Endothelial cell of umbilical vein (primary cell): Measurements from ENCODE around the gene FEN1. TPM values are rescaled to one million over a fixed set of nuclear protein-coding genes. Genes with fewer than 3 reads are reported as not detected.

ENCODE experiments used
- BruUV-seq: library from RNA; stranded (reverse); fragments of 400-500 nt; replicated peaks from 2 replicates; lab custom pipeline; 2021; lab: Mats Ljungman, UMichigan
- CTCF ChIA-PET: fragments of 300-600, 350-600 bp; sonication (Branson Sonifier 250); formaldehyde crosslinking; loops from one replicate; lab custom pipeline; 2021; ENCODE audit warnings: antibody characterized with exemption, inconsistent platforms; lab: Charles Lee
- POLR2A ChIA-PET: fragments of 300-600, 350-600 bp; sonication (Branson Sonifier 250); formaldehyde crosslinking; loops from one replicate; lab custom pipeline; 2021; ENCODE audit warnings: antibody characterized with exemption, inconsistent platforms; lab: Charles Lee
- DNase-seq: peaks from one replicate; pipeline ENCODE4 v3.0.0-alpha.2; 2011; ENCODE audit warnings: low read depth, low spot score
- FAIRE-seq: peaks from 2 replicates; lab custom pipeline; 2011; peaks lifted over from hg19 to GRCh38; lab: Jason Lieb, UNC
- H2AFZ ChIP-seq: 2 replicates; pipeline ENCODE4 v1.6.0; 2012; ENCODE audit warnings: low read depth, low read length, control low read depth, inconsistent platforms
- H3K27ac ChIP-seq: 2 replicates; pipeline ENCODE4 v1.5.1; 2011; ENCODE audit warnings: low read depth, mild to moderate bottlenecking, control low read depth, low read length, moderate library complexity; ENCODE audit not compliant: insufficient read depth
- H3K27me3 ChIP-seq, 2 experiments: 2 replicates each; pipeline versions ENCODE4 v1.6.0 to v1.6.1; 2011; ENCODE audit warnings: low read length in 2 of 2, mixed read lengths in 1 of 2; ENCODE audit not compliant: control insufficient read depth in 2 of 2, insufficient read depth in 2 of 2
- H3K36me3 ChIP-seq, 2 experiments: 2 replicates in 1 of 2; 3 replicates in 1 of 2; pipeline ENCODE4 v1.5.1; 2011; ENCODE audit warnings: low read length in 2 of 2, mild to moderate bottlenecking in 1 of 2, moderate library complexity in 1 of 2; ENCODE audit not compliant: control insufficient read depth in 2 of 2, insufficient read depth in 2 of 2; ENCODE audit errors: extremely low read depth in 1 of 2
- H3K4me1 ChIP-seq: 3 replicates; pipeline ENCODE4 v1.5.1; 2011; ENCODE audit warnings: mild to moderate bottlenecking, low read length; ENCODE audit not compliant: control insufficient read depth, insufficient read depth; ENCODE audit errors: extremely low read depth
- H3K4me2 ChIP-seq: 2 replicates; pipeline ENCODE4 v1.6.1; 2011; ENCODE audit warnings: low read length, control low read depth, mixed read lengths; ENCODE audit not compliant: insufficient read depth
- H3K4me3 ChIP-seq, 3 experiments: fragments of 200-600 bp in 1 of 3; sonication (generic), shearing (Covaris generic) in 1 of 3; replicated peaks in 1 of 3; 2 replicates each; pipeline ENCODE4 v1.5.1; 2011 to 2016; ENCODE audit warnings: control low read depth in 3 of 3, low read length in 3 of 3, mild to moderate bottlenecking in 2 of 3, inconsistent platforms in 1 of 3, low read depth in 1 of 3, moderate library complexity in 1 of 3; ENCODE audit not compliant: insufficient read depth in 1 of 3
- H3K79me2 ChIP-seq: 2 replicates; pipeline ENCODE4 v1.6.0; 2012; ENCODE audit warnings: low read length, inconsistent platforms; ENCODE audit not compliant: control insufficient read depth, insufficient read depth
- H3K9ac ChIP-seq: replicated peaks from 2 replicates; pipeline ENCODE3; 2011; ENCODE audit warnings: low read length, control low read depth; ENCODE audit not compliant: insufficient read depth; ENCODE audit errors: extremely low read depth
- H3K9me1 ChIP-seq: replicated peaks from 3 replicates; pipeline ENCODE4 v1.6.0; 2011; ENCODE audit warnings: mild to moderate bottlenecking, low read length; ENCODE audit not compliant: control insufficient read depth, insufficient read depth; ENCODE audit errors: extremely low read depth
- H3K9me3 ChIP-seq: replicated peaks from 2 replicates; pipeline ENCODE4 v1.5.1; 2012; ENCODE audit warnings: low read length, inconsistent platforms; ENCODE audit not compliant: control insufficient read depth, insufficient read depth
- H4K20me1 ChIP-seq: replicated peaks from 2 replicates; pipeline ENCODE3; 2011; ENCODE audit warnings: mild to moderate bottlenecking, low read length; ENCODE audit not compliant: control insufficient read depth, insufficient read depth; ENCODE audit errors: extremely low read depth
- EZH2 ChIP-seq: IDR thresholded peaks from 2 replicates; pipeline ENCODE4 v1.6.1; 2012; ENCODE audit warnings: borderline replicate concordance, low read depth, mild to moderate bottlenecking, moderate library complexity, low read length, inconsistent platforms; ENCODE audit not compliant: severe bottlenecking
- FOS ChIP-seq: IDR thresholded peaks from 2 replicates; pipeline ENCODE4 v1.6.1; 2011; ENCODE audit warnings: mild to moderate bottlenecking, low read length, moderate library complexity, borderline replicate concordance; ENCODE audit not compliant: insufficient read depth
- GATA2 ChIP-seq: IDR thresholded peaks from 2 replicates; pipeline ENCODE4 v1.7.0; 2011; ENCODE audit warnings: low read depth, mild to moderate bottlenecking, moderate library complexity, mixed read lengths, low read length; ENCODE audit not compliant: insufficient read length, insufficient read depth
- JUN ChIP-seq: IDR thresholded peaks from 2 replicates; pipeline ENCODE4 v1.6.1; 2011; ENCODE audit warnings: borderline replicate concordance, low read depth; ENCODE audit not compliant: insufficient read length, insufficient read depth
- MYC ChIP-seq: IDR thresholded peaks from one replicate; pipeline ENCODE4 v1.6.1; 2011; ENCODE audit warnings: mild to moderate bottlenecking, low read depth, low read length
- POLR2A ChIP-seq: IDR thresholded peaks from 2 replicates; pipeline ENCODE4 v1.6.1; 2012; ENCODE audit warnings: low read depth, mild to moderate bottlenecking, control low read depth, low read length
- POLR2AphosphoS5 ChIP-seq: IDR thresholded peaks from 2 replicates; pipeline ENCODE4 v1.6.1; 2012; ENCODE audit warnings: low read depth, mild to moderate bottlenecking, control low read depth, low read length, moderate library complexity; ENCODE audit not compliant: insufficient read depth
- dilution Hi-C: fragments of 300-500 bp; cut with MboI; formaldehyde crosslinking; loops from one replicate; pipeline ENCODE4 v1.15.0; 2019; ENCODE audit warnings: low sequenced_read_pairs; ENCODE audit not compliant: extremely low pct_ligation_motif_present
- intact Hi-C: fragments of 100-400 bp; cut with micrococcal nuclease; formaldehyde crosslinking; loops from one replicate; pipeline ENCODE4 v1.10.0; 2022
- polyA plus RNA-seq, 4 experiments: library from polyadenylated mRNA; depleted of rRNA in 3 of 4; stranded (reverse) in 3 of 4; unstranded in 1 of 4; fragments of >200 nt; gene quantifications; 2 replicates each; pipeline versions ENCODE4 v1.2.1 to v1.2.3, GENCODE V29; 2011 to 2012; ENCODE audit warnings: missing spikeins in 1 of 4
- total RNA-seq: library from RNA; stranded (reverse); gene quantifications from 2 replicates; pipeline ENCODE4 v1.2.3, GENCODE V29; 2021
- TF ChIP-seq, protein P1 (sequence below), 2 donors: IDR thresholded peaks; 1 replicate in 1 of 2; 2 replicates in 1 of 2; pipeline ENCODE4 v1.5.1; 2011; ENCODE audit warnings: low read length in 2 of 2, mild to moderate bottlenecking in 2 of 2, moderate library complexity in 2 of 2, control low read depth in 1 of 2, inconsistent platforms in 1 of 2, low read depth in 1 of 2; ENCODE audit not compliant: insufficient read depth in 1 of 2; ENCODE audit errors: extremely low read depth in 1 of 2
- TF ChIP-seq, protein P2 (sequence below): IDR thresholded peaks from 2 replicates; pipeline ENCODE4 v1.6.1; 2011; ENCODE audit not compliant: insufficient read depth, insufficient read length

Gene FEN1
- total and polyA plus RNA-seq, 2 donors (not counting 3 experiments of a cell fraction or from before 2014, with no cell fraction given): 29.3 to 60.5 TPM

DNA sequence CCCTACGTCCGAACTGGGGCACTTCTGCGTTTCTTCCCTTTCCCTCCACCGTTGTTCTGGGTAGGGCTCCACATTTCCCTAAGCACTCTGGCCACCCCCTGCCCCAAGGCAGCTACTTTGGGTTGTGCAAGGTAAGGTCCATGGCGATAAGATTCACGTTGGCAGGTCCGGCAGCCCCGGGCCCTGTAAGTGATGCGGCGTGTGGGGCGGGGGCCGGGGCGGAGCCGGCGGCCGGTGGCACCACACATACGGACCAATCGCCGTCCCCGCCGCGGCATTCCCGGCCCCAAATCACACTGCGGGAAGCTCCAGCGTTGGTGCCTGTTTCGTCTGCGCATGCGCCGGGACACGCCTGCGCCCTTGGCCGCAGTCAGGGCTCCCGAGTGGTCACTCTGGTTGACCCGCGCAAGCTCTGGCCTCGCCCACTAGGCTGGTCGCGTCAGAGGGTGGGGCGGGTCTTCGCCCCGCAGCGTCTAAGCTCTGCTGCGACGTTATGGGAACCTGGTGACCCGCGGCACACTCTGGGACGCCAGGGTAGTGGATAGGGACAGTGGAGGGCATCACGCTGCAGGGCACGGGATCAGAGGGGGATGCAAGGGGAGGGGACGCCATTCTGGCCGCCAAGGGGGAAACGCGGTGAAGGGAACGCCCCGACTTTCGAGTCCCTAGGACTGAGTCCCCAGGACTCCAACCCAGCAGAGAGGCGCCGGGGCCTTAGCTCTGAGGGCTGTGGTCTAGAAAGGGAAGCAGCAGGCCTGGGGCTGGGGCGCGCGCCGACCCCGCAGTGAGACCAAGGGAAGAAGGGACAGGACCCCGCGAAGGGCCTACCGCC, 22.5 kb downstream of the FEN1 start:
- POLR2A ChIA-PET: interaction anchor here (0.8 to 5.0 kb wide), 6 partner anchors 14 to 724 kb away, joined by 3 to 36 read pairs (median 8); partner anchors contain the start of genes FADS2, FEN1 and TMEM258
- no peaks in the 10 kb centered on the region for H3K9me1 ChIP-seq
- BruUV-seq: TSS peak; percentile 36
- H3K4me1 ChIP-seq: peaks cover 16% of the 10 kb centered on the region
- H3K27me3 ChIP-seq: no peaks in the 10 kb centered on the region
- DNase-seq (peak; percentile 99), FAIRE-seq (peak; percentile 97)
- H3K4me2 ChIP-seq: peak overlapping the region; percentile 70
- H3K9me3 ChIP-seq: no peaks in the 10 kb centered on the region
- peak overlapping the region; percentile 91 for H3K9ac ChIP-seq
- peaks cover 26% of the 10 kb centered on the region for H3K79me2 ChIP-seq
- TF ChIP-seq JUN: no peak
- no peak for TF ChIP-seq MYC
- peak; percentile 87 for TF ChIP-seq POLR2A
- peak; percentile 84 for TF ChIP-seq POLR2AphosphoS5
- TF ChIP-seq, protein P1, sequence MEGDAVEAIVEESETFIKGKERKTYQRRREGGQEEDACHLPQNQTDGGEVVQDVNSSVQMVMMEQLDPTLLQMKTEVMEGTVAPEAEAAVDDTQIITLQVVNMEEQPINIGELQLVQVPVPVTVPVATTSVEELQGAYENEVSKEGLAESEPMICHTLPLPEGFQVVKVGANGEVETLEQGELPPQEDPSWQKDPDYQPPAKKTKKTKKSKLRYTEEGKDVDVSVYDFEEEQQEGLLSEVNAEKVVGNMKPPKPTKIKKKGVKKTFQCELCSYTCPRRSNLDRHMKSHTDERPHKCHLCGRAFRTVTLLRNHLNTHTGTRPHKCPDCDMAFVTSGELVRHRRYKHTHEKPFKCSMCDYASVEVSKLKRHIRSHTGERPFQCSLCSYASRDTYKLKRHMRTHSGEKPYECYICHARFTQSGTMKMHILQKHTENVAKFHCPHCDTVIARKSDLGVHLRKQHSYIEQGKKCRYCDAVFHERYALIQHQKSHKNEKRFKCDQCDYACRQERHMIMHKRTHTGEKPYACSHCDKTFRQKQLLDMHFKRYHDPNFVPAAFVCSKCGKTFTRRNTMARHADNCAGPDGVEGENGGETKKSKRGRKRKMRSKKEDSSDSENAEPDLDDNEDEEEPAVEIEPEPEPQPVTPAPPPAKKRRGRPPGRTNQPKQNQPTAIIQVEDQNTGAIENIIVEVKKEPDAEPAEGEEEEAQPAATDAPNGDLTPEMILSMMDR (IDR thresholded peaks at IDR 0.05; ENCODE audit: extremely low read depth in 1 of 2, insufficient read depth in 1 of 2, low read depth in 1 of 2, low read length in 2 of 2): no peak
- no peak for TF ChIP-seq EZH2
- no peak for TF ChIP-seq FOS
- TF ChIP-seq, protein P2, sequence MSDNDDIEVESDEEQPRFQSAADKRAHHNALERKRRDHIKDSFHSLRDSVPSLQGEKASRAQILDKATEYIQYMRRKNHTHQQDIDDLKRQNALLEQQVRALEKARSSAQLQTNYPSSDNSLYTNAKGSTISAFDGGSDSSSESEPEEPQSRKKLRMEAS: no peak
- no peak for TF ChIP-seq GATA2
- dilution Hi-C loops: no loop called here
- peak overlapping the region; percentile 87 for H3K27ac ChIP-seq
- H3K4me3 ChIP-seq: peak overlapping the region; percentile 56 to 86 (median 62)
- CTCF ChIA-PET: interaction anchor here (1.2 to 5.5 kb wide), 16 partner anchors 10 to 496 kb away, joined by 3 to 56 read pairs (median 5); partner anchors contain the start of genes FADS2, FEN1 and TMEM258
- H2AFZ ChIP-seq: peak overlapping the region; percentile 58
- intact Hi-C loops: loop anchor here (1.0 to 5.0 kb wide), 3 partner anchors 18 to 292 kb away; partner anchors contain the start of gene FTH1
- no peaks in the 10 kb centered on the region for H4K20me1 ChIP-seq
- H3K36me3 ChIP-seq: peaks cover 10 to 17% of the 10 kb centered on the region in 2 experiments
